Measurements from ENCODE around the gene SLC13A4.
A peak's percentile ranks its signal among the peaks of the same experiment; 100 is the strongest.
"Not testable (repeated sequence)": the region's sequence is repeated elsewhere in the genome, so short reads cannot be mapped to it uniquely, and the experiment has no call there.

The SLC13A4 gene

DNA sequence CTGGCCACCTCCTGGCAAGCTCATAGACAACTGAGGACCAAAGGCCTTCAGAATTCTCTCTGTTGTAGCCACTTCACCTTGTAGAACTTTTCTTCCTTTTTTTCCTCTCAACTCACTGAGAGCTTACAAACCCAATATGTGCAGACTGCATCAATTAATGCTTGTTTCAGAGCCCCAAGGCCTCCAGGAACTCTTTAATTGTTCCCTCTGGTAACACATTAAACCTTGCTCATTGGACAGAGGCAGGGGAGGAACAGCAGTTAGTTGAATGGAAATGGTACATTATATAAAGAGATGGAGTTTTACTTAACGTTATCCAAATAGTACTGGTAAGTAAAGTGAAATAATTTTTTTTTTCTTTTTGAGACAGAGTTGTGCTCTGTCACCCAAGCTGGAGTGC lies 40.5 kb downstream of the SLC13A4 start:
- DNase-seq, result no peak

DNA sequence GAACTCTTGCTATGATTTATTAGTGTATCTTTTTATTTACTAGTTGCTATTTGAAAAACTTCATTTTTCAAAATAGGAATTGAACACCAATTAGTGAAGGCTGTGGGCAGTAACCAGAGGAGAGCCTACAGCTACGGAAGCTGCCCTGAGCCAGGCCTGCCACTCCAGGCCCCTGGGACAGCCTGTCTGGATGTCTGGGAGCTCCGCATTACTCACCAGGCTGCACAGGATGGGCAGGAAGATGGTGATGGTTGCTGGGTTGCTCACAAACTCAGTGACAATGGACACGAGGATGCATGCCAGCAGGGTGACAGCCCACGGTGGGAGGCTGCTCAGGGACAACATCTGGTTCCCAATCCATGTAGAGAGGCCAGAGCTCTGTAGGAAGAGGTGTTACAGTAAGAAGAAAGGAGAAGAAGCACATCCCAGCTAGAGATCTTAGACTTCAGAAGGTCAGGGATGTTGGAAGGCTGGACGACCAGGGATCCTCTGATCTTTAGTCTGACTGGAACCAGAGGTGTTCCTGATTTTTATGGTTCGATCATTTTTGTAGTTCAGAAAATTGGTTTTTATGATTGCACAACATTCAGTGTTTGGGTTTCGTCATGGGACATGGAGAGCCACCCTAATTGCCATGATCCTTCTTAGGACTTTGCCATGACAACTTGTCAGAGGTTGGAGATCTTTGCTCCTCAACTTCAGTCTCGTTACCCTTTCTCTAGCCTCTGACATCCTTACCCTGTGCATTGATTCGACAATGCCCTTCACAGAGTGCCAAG lies 42.5 kb downstream of the SLC13A4 start:
- DNase-seq, result no peak

DNA sequence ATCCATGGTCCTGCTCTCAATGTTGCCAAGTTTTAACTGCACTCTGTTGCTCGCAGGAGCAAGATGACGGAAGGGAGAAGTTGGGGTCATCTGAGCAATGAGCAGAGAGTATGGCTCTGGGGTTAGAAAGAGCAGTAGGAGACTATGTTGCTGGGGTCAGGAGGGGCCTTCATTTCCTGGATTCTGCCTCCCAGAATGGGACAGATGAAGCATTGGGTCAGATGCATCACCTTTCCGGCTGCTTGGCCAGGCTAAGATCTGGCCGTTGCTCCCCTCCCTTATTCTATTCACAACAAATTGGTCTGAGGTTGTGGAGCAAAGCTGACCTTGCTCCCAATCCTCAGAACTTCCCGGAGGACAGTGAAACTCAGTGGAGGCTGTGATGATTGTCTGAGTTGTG lies 43.3 kb downstream of the SLC13A4 start:
- no peak for DNase-seq

- no peak for DNase-seq
Observed at GRCh38 chr7:135684136-135684535, 43.9 kb downstream of the SLC13A4 start.

- DNase-seq, result no peak
Observed at GRCh38 chr7:135683609-135684008, 44.4 kb downstream of the SLC13A4 start.

DNA sequence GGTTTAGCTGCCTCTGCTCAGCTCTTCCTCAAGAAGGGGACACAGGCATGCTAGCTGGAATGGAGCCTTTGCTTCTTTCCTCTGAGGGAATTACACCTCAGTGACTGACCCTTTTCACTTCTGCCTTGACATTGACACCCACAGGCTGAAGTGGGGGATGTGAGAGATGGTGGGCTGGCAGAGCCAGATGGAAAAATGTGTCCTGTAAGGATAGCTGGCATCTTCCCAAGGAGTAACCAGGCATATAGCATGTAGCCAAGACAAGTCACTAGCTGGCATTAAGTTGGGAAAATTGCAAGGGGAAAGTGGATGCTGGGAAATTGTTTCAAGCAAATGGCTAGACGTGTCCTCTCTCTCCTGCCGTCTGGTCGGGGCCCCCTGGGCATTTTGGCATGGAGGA lies 45.8 kb downstream of the SLC13A4 start:
- no peak for DNase-seq

- DNase-seq, result no peak
Observed at GRCh38 chr7:135681762-135682161, 46.2 kb downstream of the SLC13A4 start.

DNA sequence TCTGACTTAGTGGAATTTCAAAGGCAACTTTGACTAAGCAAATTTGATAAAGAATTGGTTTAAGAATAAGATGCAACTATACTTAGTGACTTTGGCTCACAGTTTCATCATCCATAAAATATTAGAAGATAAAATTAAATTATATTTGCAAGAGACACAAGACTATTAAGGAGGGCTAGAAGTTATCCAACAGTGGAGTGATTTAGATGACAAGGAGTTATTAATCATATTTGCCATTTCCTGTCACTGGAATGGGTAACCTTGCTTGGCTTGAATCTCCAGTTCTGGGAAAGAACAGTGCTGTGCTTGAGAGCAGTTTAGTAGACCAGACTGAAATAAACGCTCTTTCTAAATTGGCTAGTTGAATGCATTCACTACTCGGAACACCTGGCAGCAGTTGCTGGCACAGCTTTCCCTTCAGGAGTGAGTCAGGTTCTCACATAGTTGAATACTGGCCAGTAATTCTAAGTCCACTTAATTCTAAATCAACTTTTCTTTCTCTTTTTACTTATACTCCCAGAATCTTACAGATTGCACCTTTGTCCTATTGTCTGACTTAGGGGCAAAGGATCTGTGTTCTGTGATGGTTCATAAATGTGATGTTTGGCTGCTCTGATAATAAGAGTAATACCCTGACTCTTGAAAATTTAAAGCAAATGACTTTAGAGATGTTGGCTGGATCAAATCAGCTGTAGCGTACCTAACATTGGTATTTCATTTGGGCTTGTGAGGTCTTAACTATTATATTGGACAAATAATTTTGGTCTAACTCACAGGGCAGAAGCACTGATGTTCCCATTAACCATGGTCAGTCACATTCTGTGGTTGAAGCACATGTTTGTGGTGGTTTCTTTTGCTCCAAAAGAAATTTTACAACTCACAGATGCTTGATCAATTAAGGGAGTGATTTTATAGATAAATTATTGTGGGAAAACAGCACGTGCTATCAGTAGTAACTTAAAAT lies 49.1 kb downstream of the SLC13A4 start:
- peak; percentile 0 for DNase-seq

GRCh38 chr7:135673360-135673706 lies 54.7 kb downstream of the SLC13A4 start:
- no peak for DNase-seq

DNA sequence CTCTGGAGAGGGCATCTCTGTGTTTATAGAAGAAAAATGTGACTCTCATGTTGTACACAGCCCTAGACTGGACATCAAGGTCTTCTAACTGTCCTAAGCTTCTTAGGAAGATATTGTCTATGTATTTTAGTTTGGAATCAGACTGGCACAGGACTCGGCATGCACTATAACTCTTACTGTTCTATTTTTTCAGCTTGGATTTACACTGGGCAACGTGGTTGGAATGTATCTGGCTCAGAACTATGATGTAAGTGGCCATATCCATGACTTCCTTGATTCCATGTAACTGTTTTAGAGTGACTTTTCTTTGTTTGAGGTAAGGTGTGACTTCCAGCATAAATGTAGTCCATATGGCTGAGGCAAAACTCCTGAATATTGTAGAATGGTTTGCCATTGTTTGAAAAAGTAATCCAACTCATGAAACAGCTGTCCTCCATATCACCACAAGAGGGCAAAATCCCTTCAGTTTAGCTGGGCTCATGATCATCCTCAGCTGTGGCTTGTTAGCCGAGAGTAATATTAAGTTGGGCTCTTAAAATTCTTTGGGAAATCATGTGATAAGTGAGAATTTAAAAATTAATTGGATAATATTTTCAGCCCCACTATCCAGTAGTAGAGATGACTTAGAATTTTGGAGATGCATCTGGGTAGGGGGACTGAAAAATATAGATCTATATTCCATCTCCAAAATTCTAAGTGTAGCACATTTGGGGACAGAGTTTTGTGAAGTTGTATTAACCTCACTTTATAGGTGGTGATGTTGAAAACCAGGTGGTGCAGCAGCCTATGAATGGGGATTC lies 55.2 kb downstream of the SLC13A4 start:
- DNase-seq, result peak; percentile 4

DNA sequence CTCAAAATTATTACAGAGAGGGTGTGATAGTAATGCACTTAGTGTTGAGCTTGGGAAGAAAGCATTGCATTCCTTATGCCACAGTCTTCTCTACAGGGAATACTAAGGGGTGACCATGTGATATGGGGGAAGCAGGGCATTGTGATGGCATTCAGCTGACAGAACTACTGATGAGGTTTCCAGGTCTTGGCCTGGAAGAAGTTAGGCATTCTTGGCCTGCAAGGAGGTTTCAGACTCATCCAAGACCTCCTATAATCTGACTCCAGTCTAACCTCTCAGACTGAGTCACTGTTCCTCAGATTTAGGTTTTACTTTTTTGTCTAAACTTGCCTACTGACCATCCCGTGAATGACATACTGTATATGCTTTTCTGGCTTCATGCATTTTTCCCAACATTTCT lies 57.8 kb downstream of the SLC13A4 start:
- no peak for DNase-seq

DNA sequence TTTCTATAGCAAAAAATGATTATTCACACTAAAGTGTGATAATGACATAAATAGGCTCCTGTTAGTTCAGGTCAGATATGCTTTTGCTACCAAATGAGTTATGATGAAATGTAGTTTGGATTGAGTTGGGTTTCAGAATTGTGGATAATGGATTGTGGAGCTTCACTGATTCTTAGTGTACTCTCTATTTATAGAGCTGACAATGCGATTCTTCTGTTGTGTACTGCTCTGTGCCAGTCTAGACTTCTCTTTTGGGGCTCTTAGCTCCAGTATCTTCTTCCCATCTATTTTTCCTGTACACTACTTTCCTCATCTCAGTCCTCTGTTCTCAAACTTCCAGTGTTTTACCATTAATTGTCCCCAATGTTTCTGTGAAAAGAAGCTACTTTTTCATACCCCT lies 58.2 kb downstream of the SLC13A4 start:
- no peak for DNase-seq

GRCh38 chr7:135668852-135669395 lies 59.1 kb downstream of the SLC13A4 start:
- DNase-seq, result not testable (repeated sequence)

- not testable (repeated sequence) for DNase-seq
Observed at GRCh38 chr7:135667626-135668025, 60.4 kb downstream of the SLC13A4 start.

DNA sequence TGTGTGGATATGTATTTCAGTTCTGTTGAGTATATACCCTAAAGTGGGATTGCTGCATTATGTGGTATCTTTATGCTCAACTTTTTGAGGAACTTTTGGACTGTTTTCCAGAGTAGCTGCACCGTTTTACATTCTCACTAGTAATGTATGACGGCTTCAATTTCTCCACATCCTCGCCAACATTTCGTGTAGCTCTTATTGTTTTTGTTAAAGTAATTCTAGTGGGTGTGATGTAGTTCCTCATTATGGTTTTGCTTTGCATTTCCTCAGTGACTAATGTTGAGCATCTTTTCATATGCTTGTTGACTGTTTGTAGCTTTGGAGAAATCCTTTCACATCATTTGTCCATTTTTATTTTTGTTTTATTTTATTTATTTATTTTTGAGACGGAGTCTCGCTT lies 61.1 kb downstream of the SLC13A4 start:
- DNase-seq, result no peak

- DNase-seq, result no peak
Observed at GRCh38 chr7:135666156-135666555, 61.8 kb downstream of the SLC13A4 start.

GRCh38 chr7:135665042-135665441 lies 62.9 kb downstream of the SLC13A4 start:
- DNase-seq, result no peak

- no peak for DNase-seq
Observed at GRCh38 chr7:135664046-135664589, 63.9 kb downstream of the SLC13A4 start.

- DNase-seq, result peak; percentile 92
Observed at GRCh38 chr7:135662373-135663114, 65.4 kb downstream of the SLC13A4 start, which contains the start of gene STMP1. STMP1 (plus strand) TSS chr7:135662514.

- DNase-seq, result no peak
Observed at GRCh38 chr7:135662123-135662372, 65.9 kb downstream of the SLC13A4 start.

- DNase-seq, result peak; percentile 10
Observed at GRCh38 chr7:135661311-135662122, 66.5 kb downstream of the SLC13A4 start.
